H1 (cell line): Measurements from ENCODE around the gene ZBTB20. TPM values are rescaled to one million over a fixed set of nuclear protein-coding genes. Genes with fewer than 3 reads are reported as not detected.

Experiments used
- CTCF ChIA-PET: fragments of 300-600 bp; sonication (Branson Sonifier 250); formaldehyde crosslinking; loops from one replicate; lab custom pipeline; 2021; ENCODE audit not compliant: partially characterized antibody; lab: Charles Lee
- POLR2A ChIA-PET: fragments of 300-600 bp; sonication (Branson Sonifier 250); formaldehyde crosslinking; loops from one replicate; lab custom pipeline; 2021; ENCODE audit warnings: inconsistent platforms; ENCODE audit not compliant: partially characterized antibody; lab: Charles Lee
- DNase-seq, 2 experiments: peaks; one replicate each; pipeline versions ENCODE4 v3.0.0 to v3.0.0-alpha.2; 2010 to 2022; ENCODE audit warnings: low spot score in 2 of 2, low read depth in 1 of 2, mixed read lengths in 1 of 2
- FAIRE-seq: peaks from 2 replicates; lab custom pipeline; 2011; peaks lifted over from hg19 to GRCh38; lab: Jason Lieb, UNC
- H2AFZ ChIP-seq: 2 replicates; pipeline ENCODE4 v1.8.1; 2012; ENCODE audit warnings: low read length, inconsistent platforms
- H2AK5ac ChIP-seq: 2 replicates; pipeline ENCODE4 v1.6.1; 2013; ENCODE audit warnings: low read depth, low read length
- H2BK120ac ChIP-seq: replicated peaks from 2 replicates; pipeline ENCODE3; 2013; ENCODE audit warnings: low read depth, low read length, inconsistent platforms
- H2BK12ac ChIP-seq: 2 replicates; pipeline ENCODE4 v1.6.1; 2013; ENCODE audit warnings: low read depth, low read length
- H2BK15ac ChIP-seq: 2 replicates; pipeline ENCODE4 v1.6.1; 2013; ENCODE audit warnings: low read length
- H2BK20ac ChIP-seq: 2 replicates; pipeline ENCODE4 v1.6.1; 2013; ENCODE audit warnings: low read length
- H2BK5ac ChIP-seq: 2 replicates; pipeline ENCODE4 v1.6.1; 2013; ENCODE audit warnings: low read depth, low read length
- H3K14ac ChIP-seq: 2 replicates; pipeline ENCODE4 v1.6.1; 2013; ENCODE audit warnings: inconsistent platforms; ENCODE audit not compliant: insufficient read length
- H3K18ac ChIP-seq: 2 replicates; pipeline ENCODE4 v1.6.1; 2013; ENCODE audit warnings: low read length; ENCODE audit errors: extremely low read depth
- H3K23ac ChIP-seq: 2 replicates; pipeline ENCODE4 v1.6.1; 2013; ENCODE audit warnings: inconsistent platforms; ENCODE audit not compliant: insufficient read length
- H3K23me2 ChIP-seq: 2 replicates; pipeline ENCODE4 v1.6.1; 2013; ENCODE audit warnings: low read depth, low read length
- H3K27ac ChIP-seq: 2 replicates; pipeline ENCODE4 v1.6.1; 2011; ENCODE audit warnings: low read depth, low read length, inconsistent platforms
- H3K27me3 ChIP-seq, 4 experiments: replicated peaks in 1 of 4; 1 replicate in 1 of 4; 2 replicates in 3 of 4; pipeline versions ENCODE4 v1.6.1 to v1.8.1; 2011 to 2013; ENCODE audit warnings: low read length in 3 of 4, mild to moderate bottlenecking in 3 of 4, inconsistent platforms in 2 of 4, mixed read lengths in 2 of 4, moderate library complexity in 1 of 4; ENCODE audit not compliant: control insufficient read depth in 3 of 4, insufficient read depth in 3 of 4; ENCODE audit errors: extremely low read depth in 1 of 4
- H3K36me3 ChIP-seq, 4 experiments: 2 replicates each; pipeline versions ENCODE4 v1.6.1 to v1.8.1; 2011 to 2013; ENCODE audit warnings: mild to moderate bottlenecking in 4 of 4, low read length in 3 of 4, moderate library complexity in 2 of 4, control low read depth in 1 of 4, inconsistent platforms in 1 of 4; ENCODE audit not compliant: insufficient read depth in 4 of 4, control insufficient read depth in 2 of 4
- H3K4ac ChIP-seq: replicated peaks from 2 replicates; pipeline ENCODE3; 2013; ENCODE audit warnings: low read length, low read depth, mixed read lengths, inconsistent platforms; ENCODE audit not compliant: insufficient read length
- H3K4me1 ChIP-seq, 4 experiments: replicated peaks in 1 of 4; 1 replicate in 1 of 4; 2 replicates in 3 of 4; pipeline versions ENCODE4 v1.6.1 to v1.8.1; 2011 to 2013; ENCODE audit warnings: low read length in 3 of 4, inconsistent platforms in 2 of 4, mixed read lengths in 1 of 4; ENCODE audit not compliant: insufficient read depth in 4 of 4, control insufficient read depth in 3 of 4
- H3K4me2 ChIP-seq, 2 experiments: 2 replicates each; pipeline versions ENCODE4 v1.6.1 to v1.8.1; 2011 to 2013; ENCODE audit warnings: low read depth in 2 of 2, low read length in 2 of 2, control low read depth in 1 of 2, inconsistent platforms in 1 of 2, mild to moderate bottlenecking in 1 of 2; ENCODE audit not compliant: insufficient read depth in 1 of 2
- H3K4me3 ChIP-seq, 4 experiments: fragments of 200-600, 300-600 bp in 1 of 4; sonication (generic), shearing (Covaris generic), sonication (Bioruptor Twin) in 1 of 4; 2 replicates each; pipeline versions ENCODE4 v1.5.1 to v1.8.1; 2011 to 2016; ENCODE audit warnings: low read length in 4 of 4, low read depth in 3 of 4, control low read depth in 2 of 4, inconsistent platforms in 2 of 4, mild to moderate bottlenecking in 2 of 4, mixed read lengths in 1 of 4, moderate library complexity in 1 of 4; ENCODE audit not compliant: insufficient read depth in 2 of 4; ENCODE audit errors: extremely low read depth in 1 of 4
- H3K56ac ChIP-seq: replicated peaks from 2 replicates; pipeline ENCODE3; 2013; ENCODE audit warnings: low read depth, mild to moderate bottlenecking, mixed read lengths, low read length, inconsistent platforms; ENCODE audit not compliant: insufficient read length
- H3K79me1 ChIP-seq: 2 replicates; pipeline ENCODE4 v1.6.1; 2013; ENCODE audit warnings: low read depth, low read length, control low read depth
- H3K79me2 ChIP-seq, 2 experiments: 2 replicates each; pipeline versions ENCODE4 v1.6.1 to v1.8.1; 2012 to 2013; ENCODE audit warnings: low read length in 2 of 2, mild to moderate bottlenecking in 2 of 2, inconsistent platforms in 1 of 2; ENCODE audit not compliant: insufficient read depth in 2 of 2, control insufficient read depth in 1 of 2
- H3K9ac ChIP-seq, 4 experiments: replicated peaks in 1 of 4; 1 replicate in 1 of 4; 2 replicates in 3 of 4; pipeline versions ENCODE4 v1.6.1 to v1.8.1; 2011 to 2013; ENCODE audit warnings: low read depth in 3 of 4, low read length in 3 of 4, control low read depth in 2 of 4, mild to moderate bottlenecking in 2 of 4, moderate library complexity in 2 of 4, inconsistent platforms in 1 of 4; ENCODE audit errors: extremely low read depth in 1 of 4
- H3K9me3 ChIP-seq, 2 experiments: 2 replicates each; pipeline versions ENCODE4 v1.6.1 to v1.8.1; 2012 to 2013; ENCODE audit warnings: mild to moderate bottlenecking in 2 of 2, moderate library complexity in 2 of 2, control low read depth in 1 of 2, inconsistent platforms in 1 of 2, low read depth in 1 of 2, low read length in 1 of 2, mixed read lengths in 1 of 2; ENCODE audit not compliant: insufficient read depth in 2 of 2
- H4K20me1 ChIP-seq, 2 experiments: replicated peaks in 1 of 2; 2 replicates each; pipeline versions ENCODE3 to v1.8.1; 2011 to 2013; ENCODE audit warnings: inconsistent platforms in 2 of 2, low read length in 2 of 2, mild to moderate bottlenecking in 1 of 2; ENCODE audit not compliant: insufficient read depth in 2 of 2, control insufficient read depth in 1 of 2
- H4K5ac ChIP-seq: 2 replicates; pipeline ENCODE4 v1.6.1; 2013; ENCODE audit warnings: low read length, low read depth, mixed read lengths, inconsistent platforms; ENCODE audit not compliant: insufficient read length
- H4K8ac ChIP-seq: 2 replicates; pipeline ENCODE4 v1.8.0; 2013; ENCODE audit warnings: mild to moderate bottlenecking, moderate library complexity, low read length, inconsistent platforms; ENCODE audit not compliant: insufficient read depth; ENCODE audit errors: extremely low read depth
- H4K91ac ChIP-seq: replicated peaks from 2 replicates; pipeline ENCODE3; 2013; ENCODE audit warnings: low read length, mixed read lengths, inconsistent platforms; ENCODE audit not compliant: insufficient read length
- ATF3 ChIP-seq: IDR thresholded peaks from 2 replicates; pipeline ENCODE4 v1.6.1; 2011; ENCODE audit warnings: low read depth, mild to moderate bottlenecking, low read length; ENCODE audit not compliant: insufficient read depth
- CHD1 ChIP-seq: IDR thresholded peaks from 2 replicates; pipeline ENCODE4 v1.6.1; 2012; ENCODE audit warnings: low read depth, low read length, improper control_type of control experiment
- HDAC2 ChIP-seq, 2 experiments: fragments of 300-600 bp in 1 of 2; sonication (generic) in 1 of 2; IDR thresholded peaks; 2 replicates each; pipeline ENCODE4 v1.6.1; 2011 to 2012; ENCODE audit warnings: low read depth in 2 of 2, low read length in 2 of 2, mild to moderate bottlenecking in 2 of 2, moderate library complexity in 2 of 2, borderline replicate concordance in 1 of 2, inconsistent platforms in 1 of 2
- HDAC6 ChIP-seq: IDR thresholded peaks from one replicate; pipeline ENCODE4 v1.7.1; 2012; ENCODE audit warnings: low read depth, mild to moderate bottlenecking, inconsistent platforms, low read length, moderate library complexity
- NRF1 ChIP-seq: IDR thresholded peaks from 2 replicates; pipeline ENCODE4 v1.6.1; 2011; ENCODE audit warnings: mild to moderate bottlenecking, low read depth, low read length, improper control_type of control experiment
- RXRA ChIP-seq: IDR thresholded peaks from 2 replicates; pipeline ENCODE4 v1.6.1; 2011; ENCODE audit warnings: low read depth, mild to moderate bottlenecking, low read length, moderate library complexity; ENCODE audit not compliant: insufficient read depth
- SAP30 ChIP-seq: fragments of 300-600 bp; sonication (generic); IDR thresholded peaks from 2 replicates; pipeline ENCODE4 v1.7.1; 2012; ENCODE audit warnings: low read length, moderate library complexity, mild to moderate bottlenecking, inconsistent platforms; ENCODE audit not compliant: insufficient read depth, insufficient replicate concordance
- SP1 ChIP-seq: IDR thresholded peaks from 2 replicates; pipeline ENCODE4 v1.6.1; 2011; ENCODE audit warnings: low read depth, low read length
- ZNF274 ChIP-seq: IDR thresholded peaks from 2 replicates; pipeline ENCODE4 v1.7.0; 2012; ENCODE audit warnings: low read length, borderline replicate concordance; ENCODE audit errors: extremely low read depth
- WGBS, 2 experiments: shearing (Covaris generic) in 1 of 2; methylation state at CpG; one replicate each; pipeline versions ENCODE4 v1.1.6 to v1.1.7; 2013 to 2015; ENCODE audit warnings: low lambda C conversion rate in 2 of 2, mixed read lengths in 2 of 2, inconsistent platforms in 1 of 2, low coverage in 1 of 2, missing lambda C conversion rate in 1 of 2; ENCODE audit not compliant: insufficient replicate concordance in 2 of 2, insufficient coverage in 1 of 2, insufficient read length in 1 of 2; ENCODE audit errors: extremely low coverage in 1 of 2, missing lambda C conversion rate in 1 of 2; 5-methylcytosine and 5-hydroxymethylcytosine counted together
- polyA plus RNA-seq, 7 experiments: library from polyadenylated mRNA; depleted of rRNA in 3 of 7; stranded (reverse) in 5 of 7; unstranded in 2 of 7; fragments of >200 nt in 5 of 7; fragments of 200-250 nt in 2 of 7; gene quantifications; 1 replicate in 5 of 7; 2 replicates in 1 of 7; 4 replicates in 1 of 7; pipeline versions ENCODE4 v1.2.1 to v1.2.3, GENCODE V29; 2011 to 2013; ENCODE audit warnings: missing spikeins in 2 of 7, mixed read lengths in 2 of 7
- total RNA-seq: library from RNA; stranded (reverse); fragmentation: NEBNext Ultra II Directional; extraction: Animal tissue kit (Norgen Biotek cat#: 25700); gene quantifications from 2 replicates; pipeline ENCODE4 v1.2.1, GENCODE V29; 2021

The ZBTB20 gene
- total and polyA plus RNA-seq, 2 of the 8 experiments (the other 6 are each of a cell fraction or from before 2014, with no cell fraction given), result 0.35 to 1.3 TPM

GRCh38 chr3:114799816-114800215 is 347.3 kb downstream of the ZBTB20 start:
- H4K8ac ChIP-seq, result no peak overlapping the region
- no peak overlapping the region for H2AFZ ChIP-seq
- H3K4me3 ChIP-seq, result no peak overlapping the region
- no peak overlapping the region for H3K18ac ChIP-seq
- no peak overlapping the region for H3K4ac ChIP-seq
- no peak overlapping the region for H3K9ac ChIP-seq
- 91% methylated on average over 4 of the region's 4 CpGs; no CpG with 5 or more reads in 1 of the 2 experiments for WGBS, 2 experiments
- FAIRE-seq, result no peak
- H3K79me1 ChIP-seq, result no peaks in the 10 kb centered on the region
- H4K20me1 ChIP-seq, result no peaks in the 10 kb centered on the region
- no peak overlapping the region for H3K56ac ChIP-seq
- no peak overlapping the region for H3K27ac ChIP-seq
- H2BK15ac ChIP-seq, result no peak overlapping the region
- H3K14ac ChIP-seq, result no peak overlapping the region
- no peaks in the 10 kb centered on the region for H3K9me3 ChIP-seq
- TF ChIP-seq HDAC6 (no peak), ZNF274 (no peak), SAP30 (no peak), CHD1 (no peak), RXRA (no peak), ATF3 (no peak), NRF1 (no peak), SP1 (no peak), HDAC2 (IDR thresholded peaks at IDR 0.05; ENCODE audit: borderline replicate concordance in 1 of 2, low read depth in 2 of 2, low read length in 2 of 2) (no peak)
- no peaks in the 10 kb centered on the region for H3K23me2 ChIP-seq
- CTCF ChIA-PET, result interaction anchor here (0.8 kb wide), 1 partner anchor 11 kb away, joined by 3 read pairs; no protein-coding TSS in a partner anchor
- no peaks in the 10 kb centered on the region for H3K79me2 ChIP-seq
- no peak for DNase-seq
- no peak overlapping the region for H2BK5ac ChIP-seq
- H4K91ac ChIP-seq, result no peak overlapping the region
- H3K4me2 ChIP-seq, result no peak overlapping the region
- no peaks in the 10 kb centered on the region for H3K36me3 ChIP-seq
- H2BK120ac ChIP-seq, result no peak overlapping the region
- H2BK20ac ChIP-seq, result no peak overlapping the region
- no peak overlapping the region for H3K23ac ChIP-seq
- H2BK12ac ChIP-seq, result no peak overlapping the region
- H3K27me3 ChIP-seq, result no peaks in the 10 kb centered on the region
- POLR2A ChIA-PET, result no interaction called here
- no peak overlapping the region for H2AK5ac ChIP-seq
- peaks cover 0 to 3% (median 1%) of the 10 kb centered on the region in 4 experiments; a peak in 2 of 7 replicates for H3K4me1 ChIP-seq
- H4K5ac ChIP-seq, result no peak overlapping the region
